Measurements from ENCODE around the gene TK2.
"Not testable (repeated sequence)": the region's sequence is repeated elsewhere in the genome, so short reads cannot be mapped to it uniquely, and the experiment has no call there.

Gene TK2

GRCh38 chr16:66549284-66550131, at the start of gene TK2:
Gene TK2, minus strand, starts transcription at chr16:66550122. Its CDS starts 61 bp downstream, at chr16:66550061.
- peak; percentile 47 to 58 for DNase-seq (ENCODE audit: low spot score in 2 of 2)
- peak; percentile 38 for ATAC-seq (ENCODE audit: low read depth)
- Mint-ChIP-seq H3K27me3 (no peaks in the 10 kb centered on the region), H3K9me3 (no peaks in the 10 kb centered on the region), H3K4me1 (peaks cover 62% of the 10 kb centered on the region), H3K4me3 (peak within 1 kb of the TSS; percentile 77), H3K36me3 (peaks cover 2% of the 10 kb centered on the region), H3K27ac (peak within 1 kb of the TSS; percentile 23)

- peaks cover 14% of the 10 kb centered on the region for H3K4me1 Mint-ChIP-seq
- peaks cover 8% of the 10 kb centered on the region for H3K9me3 Mint-ChIP-seq
- peaks cover 21% of the 10 kb centered on the region for H3K27me3 Mint-ChIP-seq
- H3K4me3 Mint-ChIP-seq: no peak overlapping the region
- DNase-seq (ENCODE audit: low spot score in 2 of 2): no peak
- H3K27ac Mint-ChIP-seq: no peak overlapping the region
- ATAC-seq (ENCODE audit: low read depth): no peak
- H3K36me3 Mint-ChIP-seq: peaks cover 4% of the 10 kb centered on the region
Measured at GRCh38 chr16:66598111-66598510, 48.2 kb upstream of the TK2 start.

GRCh38 chr16:66596986-66597848, 47.3 kb upstream of the TK2 start:
- Mint-ChIP-seq H3K9me3 (peaks cover 8% of the 10 kb centered on the region), H3K4me3 (no peak overlapping the region)

DNA sequence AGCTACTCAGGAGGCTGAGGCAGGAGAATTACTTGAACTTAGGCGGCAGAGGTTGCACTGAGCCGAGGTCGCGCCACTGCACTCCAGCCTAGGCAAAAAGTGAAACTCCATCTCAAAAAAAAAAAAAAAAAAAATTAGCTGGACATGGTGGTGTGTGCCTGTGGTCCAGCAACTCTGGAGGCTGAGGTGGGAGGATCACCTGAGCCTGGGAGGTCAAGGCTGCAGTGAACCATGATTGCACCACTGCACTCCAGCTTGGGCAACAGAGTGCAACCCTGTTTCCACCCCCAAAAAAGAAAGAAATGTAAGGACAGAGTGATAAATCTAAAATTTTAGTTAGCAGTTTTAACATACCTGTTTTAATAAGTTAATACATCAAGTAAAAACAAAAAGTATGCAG, 46.6 kb upstream of the TK2 start:
- DNase-seq (ENCODE audit: low spot score in 2 of 2); H3K4me3 Mint-ChIP-seq; H3K9me3 Mint-ChIP-seq; H3K27ac Mint-ChIP-seq; H3K36me3 Mint-ChIP-seq; ATAC-seq (ENCODE audit: low read depth): not testable (repeated sequence)
- Mint-ChIP-seq H3K27me3 (peaks cover 15% of the 10 kb centered on the region), H3K4me1 (peaks cover 11% of the 10 kb centered on the region)

More at GRCh38 chr16:66596986-66597848, 47.3 kb upstream of the TK2 start:
- Mint-ChIP-seq H3K36me3 (peaks cover 4% of the 10 kb centered on the region), H3K27me3 (peaks cover 17% of the 10 kb centered on the region), H3K27ac (no peak overlapping the region), H3K4me1 (peaks cover 11% of the 10 kb centered on the region)
- no peak for DNase-seq (ENCODE audit: low spot score in 2 of 2)
- ATAC-seq (ENCODE audit: low read depth): no peak

- no peak overlapping the region for H3K4me3 Mint-ChIP-seq
- H3K27me3 Mint-ChIP-seq: peaks cover 6% of the 10 kb centered on the region
- ATAC-seq (ENCODE audit: low read depth) (peak; percentile 68), DNase-seq (ENCODE audit: low spot score in 2 of 2) (no peak)
- peaks cover 2% of the 10 kb centered on the region for H3K36me3 Mint-ChIP-seq
- H3K4me1 Mint-ChIP-seq: peaks cover 13% of the 10 kb centered on the region
- H3K9me3 Mint-ChIP-seq: peaks cover 3% of the 10 kb centered on the region
- no peak overlapping the region for H3K27ac Mint-ChIP-seq
Measured at GRCh38 chr16:66594739-66595138, 44.8 kb upstream of the TK2 start.

- peaks cover 2% of the 10 kb centered on the region for H3K36me3 Mint-ChIP-seq
- no peak for DNase-seq (ENCODE audit: low spot score in 2 of 2)
- peaks cover 3% of the 10 kb centered on the region for H3K9me3 Mint-ChIP-seq
- peaks cover 18% of the 10 kb centered on the region for H3K4me1 Mint-ChIP-seq
- H3K4me3 Mint-ChIP-seq: no peak overlapping the region
- no peak for ATAC-seq (ENCODE audit: low read depth)
- H3K27me3 Mint-ChIP-seq: peaks cover 4% of the 10 kb centered on the region
- no peak overlapping the region for H3K27ac Mint-ChIP-seq
Measured at GRCh38 chr16:66592814-66593213, 42.9 kb upstream of the TK2 start.

DNA sequence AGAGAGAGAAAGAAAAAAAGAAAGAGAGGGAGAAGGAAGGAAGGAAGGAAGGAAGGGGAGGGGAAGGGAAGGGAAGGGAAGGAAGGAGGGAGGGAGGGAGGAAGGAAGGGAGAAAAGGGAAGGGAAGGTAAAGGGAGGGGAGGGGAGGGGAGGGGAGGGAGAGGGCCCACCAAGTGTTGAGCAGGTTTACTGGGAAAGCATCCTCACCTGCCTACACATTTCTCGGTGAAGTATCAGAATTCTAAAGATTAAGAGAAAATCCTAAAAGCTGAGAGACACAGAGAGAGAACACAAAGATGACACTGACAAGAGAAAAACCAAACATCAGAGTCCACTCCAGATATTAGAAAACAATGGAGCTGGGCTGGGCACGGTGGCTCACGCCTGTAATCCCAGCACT, 42.3 kb upstream of the TK2 start:
- Mint-ChIP-seq H3K27me3 (peaks cover 4% of the 10 kb centered on the region), H3K4me1 (peaks cover 15% of the 10 kb centered on the region), H3K9me3 (peaks cover 3% of the 10 kb centered on the region), H3K4me3 (no peak overlapping the region), H3K27ac (no peak overlapping the region), H3K36me3 (peaks cover 2% of the 10 kb centered on the region)
- DNase-seq (ENCODE audit: low spot score in 2 of 2) (no peak), ATAC-seq (ENCODE audit: low read depth) (no peak)

DNA sequence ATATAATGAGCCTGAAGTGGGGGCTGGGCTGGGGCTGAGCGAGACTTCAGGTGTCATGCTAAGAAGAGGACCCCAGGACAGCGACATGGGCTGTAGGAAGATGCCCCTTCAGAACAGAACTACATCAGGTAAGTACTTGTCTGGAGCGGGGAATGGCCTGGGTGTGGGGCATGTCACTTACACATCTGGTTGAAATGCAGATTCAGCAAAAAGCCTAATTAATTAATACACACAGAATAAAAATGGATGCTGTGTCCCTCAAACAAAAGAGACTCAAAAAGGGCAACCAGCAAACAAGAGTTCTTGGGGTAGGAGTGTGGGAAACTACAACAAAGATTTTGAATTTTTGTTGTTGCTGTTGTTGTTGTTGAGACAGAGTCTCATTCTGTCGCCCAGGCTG, 41.1 kb upstream of the TK2 start:
- H3K27me3 Mint-ChIP-seq: peaks cover 4% of the 10 kb centered on the region
- H3K4me3 Mint-ChIP-seq: no peak overlapping the region
- H3K27ac Mint-ChIP-seq: no peak overlapping the region
- ATAC-seq (ENCODE audit: low read depth) (no peak), DNase-seq (ENCODE audit: low spot score in 2 of 2) (no peak)
- H3K36me3 Mint-ChIP-seq: peaks cover 2% of the 10 kb centered on the region
- peaks cover 3% of the 10 kb centered on the region for H3K9me3 Mint-ChIP-seq
- peaks cover 15% of the 10 kb centered on the region for H3K4me1 Mint-ChIP-seq

DNA sequence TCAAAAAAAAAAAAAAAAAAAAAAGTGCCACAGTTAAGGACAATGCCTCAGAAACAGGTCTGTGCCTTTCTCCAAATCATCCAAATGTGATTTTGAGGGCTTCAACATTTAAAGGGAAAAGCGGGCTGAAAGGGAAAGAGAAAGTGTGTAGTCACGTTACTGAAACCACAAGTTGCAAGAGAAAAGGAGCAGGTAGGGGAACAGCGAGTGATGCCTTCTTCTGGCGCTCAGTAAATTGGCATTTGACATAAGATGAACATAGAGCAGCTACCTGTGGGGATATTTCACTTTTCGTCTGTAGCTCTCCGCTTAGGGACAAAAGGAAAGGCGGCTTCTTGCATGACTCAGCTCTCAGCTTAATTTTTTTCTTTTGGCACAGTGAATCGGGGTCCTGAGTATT, 40.4 kb upstream of the TK2 start:
- H3K4me3 Mint-ChIP-seq: peak overlapping the region; percentile 72
- H3K9me3 Mint-ChIP-seq: peaks cover 3% of the 10 kb centered on the region
- DNase-seq (ENCODE audit: low spot score in 2 of 2) (no peak), ATAC-seq (ENCODE audit: low read depth) (peak; percentile 48)
- peaks cover 19% of the 10 kb centered on the region for H3K4me1 Mint-ChIP-seq
- peaks cover 2% of the 10 kb centered on the region for H3K36me3 Mint-ChIP-seq
- no peak overlapping the region for H3K27ac Mint-ChIP-seq
- H3K27me3 Mint-ChIP-seq: peaks cover 7% of the 10 kb centered on the region

- ATAC-seq (ENCODE audit: low read depth): peak; percentile 96
- peaks cover 14% of the 10 kb centered on the region for H3K4me1 Mint-ChIP-seq
- peak; percentile 49 to 53 for DNase-seq (ENCODE audit: low spot score in 2 of 2)
- H3K27ac Mint-ChIP-seq: no peak overlapping the region
- peaks cover 2% of the 10 kb centered on the region for H3K36me3 Mint-ChIP-seq
- H3K9me3 Mint-ChIP-seq: peaks cover 3% of the 10 kb centered on the region
- peaks cover 3% of the 10 kb centered on the region for H3K27me3 Mint-ChIP-seq
- H3K4me3 Mint-ChIP-seq: peak overlapping the region; percentile 77
Measured at GRCh38 chr16:66588981-66589713, 39.2 kb upstream of the TK2 start.

DNA sequence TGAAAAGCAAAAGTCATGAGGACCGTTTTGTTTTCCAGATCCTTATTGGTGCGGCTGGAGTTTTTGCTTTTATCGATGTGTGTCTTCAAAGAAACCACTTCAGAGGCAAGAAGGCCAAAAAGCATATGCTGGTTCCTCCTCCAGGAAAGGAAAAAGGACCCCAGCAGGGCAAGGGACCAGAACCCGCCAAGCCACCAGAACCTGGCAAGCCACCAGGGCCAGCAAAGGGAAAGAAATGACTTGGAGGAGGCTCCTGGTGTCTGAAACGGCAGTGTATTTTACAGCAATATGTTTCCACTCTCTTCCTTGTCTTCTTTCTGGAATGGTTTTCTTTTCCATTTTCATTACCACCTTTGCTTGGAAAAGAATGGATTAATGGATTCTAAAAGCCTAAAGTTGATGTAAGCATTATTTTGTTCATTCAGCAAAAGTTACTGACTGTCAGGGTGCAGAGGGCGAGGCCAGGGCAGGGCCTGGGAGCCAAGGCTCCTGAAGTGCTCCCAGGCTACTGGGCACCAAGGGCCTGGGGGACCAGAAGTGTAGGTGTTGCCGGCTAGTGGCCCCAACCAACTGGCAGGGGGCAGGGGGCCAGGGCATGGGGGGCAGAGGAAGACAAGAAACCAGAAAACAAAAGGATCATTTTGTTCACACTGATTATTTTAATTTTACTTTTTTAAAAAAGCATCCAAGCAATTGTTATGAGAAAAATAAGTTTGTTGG, 38.1 kb upstream of the TK2 start:
- peaks cover 3% of the 10 kb centered on the region for H3K27me3 Mint-ChIP-seq
- H3K4me1 Mint-ChIP-seq: peaks cover 14% of the 10 kb centered on the region
- no peaks in the 10 kb centered on the region for H3K9me3 Mint-ChIP-seq
- no peak overlapping the region for H3K27ac Mint-ChIP-seq
- peaks cover 2% of the 10 kb centered on the region for H3K36me3 Mint-ChIP-seq
- peak overlapping the region; percentile 22 for H3K4me3 Mint-ChIP-seq
- ATAC-seq (ENCODE audit: low read depth) (no peak), DNase-seq (ENCODE audit: low spot score in 2 of 2) (no peak)

DNA sequence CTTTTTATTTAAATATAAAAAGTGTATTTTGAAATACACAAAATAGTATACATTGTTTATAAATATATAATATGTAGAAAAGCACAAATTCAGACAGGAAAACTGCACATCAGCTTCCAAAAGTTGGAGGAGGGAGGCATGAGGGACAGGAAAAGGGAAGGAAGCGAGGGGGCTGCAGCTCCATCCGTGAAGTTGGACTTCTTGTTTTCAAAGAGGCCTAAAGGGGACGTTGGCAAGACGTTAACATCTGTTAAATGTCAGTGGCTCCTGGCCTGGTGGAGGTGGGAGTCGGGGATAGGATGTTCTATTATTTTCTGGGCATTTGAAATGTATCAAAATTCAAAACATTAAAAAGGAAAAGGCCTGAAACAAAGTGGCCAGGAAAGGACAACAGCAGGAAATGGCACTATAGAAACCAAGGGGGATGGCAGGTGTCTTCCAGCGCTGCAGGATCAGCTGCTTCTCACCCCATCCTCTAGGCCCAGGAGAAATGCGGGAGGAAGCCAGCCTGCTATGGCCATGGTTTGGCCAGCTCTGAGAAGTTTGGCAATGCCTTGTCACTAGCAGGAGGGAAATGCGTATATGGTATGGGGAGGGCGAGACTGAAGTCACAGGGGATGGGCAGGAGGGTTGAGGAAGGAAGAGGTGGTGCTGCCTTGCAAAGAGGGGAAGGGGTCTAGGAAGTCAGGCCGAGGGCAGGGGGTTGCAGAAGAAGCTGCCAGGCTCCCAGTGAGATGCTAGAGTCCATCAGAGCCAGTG, 35.7 kb upstream of the TK2 start:
- Mint-ChIP-seq H3K27ac (no peak overlapping the region), H3K4me3 (no peak overlapping the region), H3K4me1 (peaks cover 14% of the 10 kb centered on the region), H3K9me3 (peaks cover 4% of the 10 kb centered on the region), H3K27me3 (peaks cover 4% of the 10 kb centered on the region), H3K36me3 (peaks cover 1% of the 10 kb centered on the region)
- no peak for DNase-seq (ENCODE audit: low spot score in 2 of 2)
- no peak for ATAC-seq (ENCODE audit: low read depth)
